GM12874 (cell line): ENCODE data around the gene DDR1.

ENCODE experiments used
- CTCF ChIP-seq: IDR thresholded peaks from 2 replicates; pipeline ENCODE4 v1.5.1; 2011; ENCODE audit warnings: low read depth, mild to moderate bottlenecking, control low read depth, low read length, moderate library complexity; ENCODE audit not compliant: insufficient read depth

DDR1 gene

DNA sequence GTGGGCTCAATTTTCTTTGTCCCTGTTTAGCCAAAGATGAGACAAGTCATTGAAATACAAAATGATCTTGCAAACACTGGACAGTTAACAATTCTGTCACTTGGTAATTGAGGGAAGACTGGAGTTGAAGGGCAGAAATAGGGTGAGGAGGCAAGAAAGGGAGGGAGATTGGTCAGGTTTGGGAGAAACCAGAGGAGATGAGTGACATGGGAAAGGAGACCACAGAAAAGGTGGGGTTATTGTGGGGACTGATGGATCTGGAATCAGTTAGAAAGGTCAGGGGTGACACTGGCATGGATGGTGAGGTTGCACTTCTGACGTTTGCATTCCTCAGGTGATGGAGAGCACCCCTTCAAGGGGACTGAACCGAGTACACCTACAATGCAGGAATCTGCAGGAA is 24.4 kb downstream of the DDR1 start:
- no peak for TF ChIP-seq CTCF

GRCh38 chr6:30912746-30913520 is 28.6 kb downstream of the DDR1 start:
- TF ChIP-seq CTCF: no peak

- no peak for TF ChIP-seq CTCF
Observed at GRCh38 chr6:30913721-30914075, 29.4 kb downstream of the DDR1 start.

- TF ChIP-seq CTCF: peak; percentile 44
Observed at GRCh38 chr6:30914076-30914853, 29.9 kb downstream of the DDR1 start, which contains the start of gene VARS2. TSS of gene VARS2 (plus strand) at chr6:30914238. CDS start at chr6:30914837, 599 bp downstream.

DNA sequence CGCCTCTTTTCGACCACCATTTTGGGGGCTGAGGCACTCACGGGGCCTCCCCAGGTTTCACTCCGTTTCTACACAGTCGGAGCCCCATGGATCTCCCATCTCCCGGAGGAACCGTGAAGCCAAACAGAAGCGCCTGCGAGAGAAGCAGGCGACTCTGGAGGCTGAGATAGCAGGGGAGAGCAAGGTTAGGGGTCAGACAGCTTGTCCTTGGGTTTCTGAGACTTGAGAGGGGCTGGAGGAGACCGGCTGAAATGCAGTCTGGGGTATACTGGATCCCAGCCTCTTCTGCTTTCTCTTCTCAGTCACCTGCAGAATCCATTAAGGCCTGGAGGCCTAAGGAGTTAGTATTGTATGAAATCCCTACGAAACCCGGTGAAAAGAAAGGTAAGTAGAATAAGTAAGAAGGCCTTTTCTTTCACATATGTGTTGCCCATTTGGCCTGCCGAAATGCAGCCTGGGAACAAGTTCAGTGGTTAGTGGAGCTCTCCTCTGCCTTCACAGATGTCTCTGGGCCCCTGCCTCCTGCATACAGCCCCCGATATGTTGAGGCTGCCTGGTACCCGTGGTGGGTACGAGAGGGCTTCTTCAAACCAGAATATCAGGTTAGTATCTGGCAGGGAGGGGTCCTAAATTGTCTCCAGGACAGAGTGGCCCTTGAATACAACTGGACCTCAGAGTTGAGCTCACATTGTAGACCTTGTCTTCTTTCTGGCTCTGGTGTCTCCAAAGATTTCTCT is 30.7 kb downstream of the DDR1 start:
- no peak for TF ChIP-seq CTCF

DNA sequence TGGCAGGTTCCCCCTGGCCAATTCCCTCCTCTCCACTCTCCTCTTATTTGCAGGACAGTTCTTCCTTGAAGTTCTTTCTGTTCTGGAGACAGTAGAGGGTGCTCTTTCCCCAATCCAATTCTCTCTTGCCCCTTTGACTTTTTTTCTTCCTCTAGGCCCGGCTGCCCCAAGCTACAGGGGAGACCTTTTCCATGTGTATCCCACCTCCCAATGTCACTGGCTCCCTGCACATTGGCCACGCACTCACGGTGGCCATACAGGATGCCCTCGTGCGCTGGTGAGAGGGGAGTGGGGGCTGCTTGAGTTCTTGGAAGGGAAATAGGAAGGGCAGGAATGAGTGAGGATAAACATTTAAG is 31.2 kb downstream of the DDR1 start:
- TF ChIP-seq CTCF: peak; percentile 68

GRCh38 chr6:30917041-30917440 is 32.7 kb downstream of the DDR1 start:
- TF ChIP-seq CTCF: no peak
